ENCODE results near the gene CSK. TPM values are rescaled to one million over a fixed set of nuclear protein-coding genes. Genes with fewer than 3 reads are reported as not detected.

The CSK gene
- 21.1 and 23.5 TPM in 2 replicates for total RNA-seq

GRCh38 chr15:74781431-74782258, at the start of gene CSK:
Gene CSK (plus strand): TSS chr15:74782080. CDS start chr15:74798298, 16,218 bp downstream.

GRCh38 chr15:74748322-74748946, 33.4 kb upstream of the CSK start, which contains the start of gene CYP1A2:
Gene CYP1A2 (plus strand): TSS chr15:74748845. CDS start chr15:74749739, 894 bp downstream.

GRCh38 chr15:74812533-74812932, 30.7 kb downstream of the CSK start, which contains the start of gene LMAN1L:
Gene LMAN1L (plus strand): TSS chr15:74812835. CDS start chr15:74812855, 20 bp downstream.

GRCh38 chr15:74826364-74826819, 44.5 kb downstream of the CSK start, which contains the start of gene CPLX3:
Gene CPLX3 (plus strand): TSS chr15:74826627. CDS start chr15:74826704, 77 bp downstream.

GRCh38 chr15:74842581-74843444, 60.9 kb downstream of the CSK start, which contains the start of gene ULK3:
Gene ULK3 (minus strand): TSS chr15:74843156. CDS start chr15:74843105, 51 bp downstream.

Other genes with a start within 250 kb of the CSK start
- 1.8 and 3.0 TPM in 2 replicates for gene ARID3B, start 240.9 kb upstream of the CSK start, total RNA-seq
- 67.9 and 77.7 TPM in 2 replicates for gene CLK3, start 166.2 kb upstream of the CSK start, total RNA-seq
- gene EDC3, start 86.1 kb upstream of the CSK start, total RNA-seq: 9.4 and 11.9 TPM in 2 replicates
- not detected in 2 replicates for gene CYP1A1, start 56.6 kb upstream of the CSK start, total RNA-seq
- gene CYP1A2, start 33.2 kb upstream of the CSK start, total RNA-seq: not detected in 2 replicates
- not detected in 2 replicates for gene LMAN1L, start 30.8 kb downstream of the CSK start, total RNA-seq
- gene CPLX3, start 44.5 kb downstream of the CSK start, total RNA-seq: not detected in 2 replicates
- 14.4 and 14.5 TPM in 2 replicates for gene ULK3, start 61.1 kb downstream of the CSK start, total RNA-seq
- 44.6 and 52.6 TPM in 2 replicates for gene SCAMP2, start 91.3 kb downstream of the CSK start, total RNA-seq
- 65.7 and 87.6 TPM in 2 replicates for gene MPI, start 108.0 kb downstream of the CSK start, total RNA-seq
- 27.1 and 27.6 TPM in 2 replicates for gene FAM219B, start 124.8 kb downstream of the CSK start, total RNA-seq
- 170 and 243 TPM in 2 replicates for gene COX5A, start 156.0 kb downstream of the CSK start, total RNA-seq
- 5.6 and 6.1 TPM in 2 replicates for gene RPP25, start 174.7 kb downstream of the CSK start, total RNA-seq
- under 0.01 and 0.45 TPM in 2 replicates for gene SCAMP5, start 213.5 kb downstream of the CSK start, total RNA-seq
- 21.7 and 26.1 TPM in 2 replicates for gene PPCDC, start 241.5 kb downstream of the CSK start, total RNA-seq

All from bronchus fibroblast of lung (primary cell).